Measurements from ENCODE around the gene ZNF296.

DNA sequence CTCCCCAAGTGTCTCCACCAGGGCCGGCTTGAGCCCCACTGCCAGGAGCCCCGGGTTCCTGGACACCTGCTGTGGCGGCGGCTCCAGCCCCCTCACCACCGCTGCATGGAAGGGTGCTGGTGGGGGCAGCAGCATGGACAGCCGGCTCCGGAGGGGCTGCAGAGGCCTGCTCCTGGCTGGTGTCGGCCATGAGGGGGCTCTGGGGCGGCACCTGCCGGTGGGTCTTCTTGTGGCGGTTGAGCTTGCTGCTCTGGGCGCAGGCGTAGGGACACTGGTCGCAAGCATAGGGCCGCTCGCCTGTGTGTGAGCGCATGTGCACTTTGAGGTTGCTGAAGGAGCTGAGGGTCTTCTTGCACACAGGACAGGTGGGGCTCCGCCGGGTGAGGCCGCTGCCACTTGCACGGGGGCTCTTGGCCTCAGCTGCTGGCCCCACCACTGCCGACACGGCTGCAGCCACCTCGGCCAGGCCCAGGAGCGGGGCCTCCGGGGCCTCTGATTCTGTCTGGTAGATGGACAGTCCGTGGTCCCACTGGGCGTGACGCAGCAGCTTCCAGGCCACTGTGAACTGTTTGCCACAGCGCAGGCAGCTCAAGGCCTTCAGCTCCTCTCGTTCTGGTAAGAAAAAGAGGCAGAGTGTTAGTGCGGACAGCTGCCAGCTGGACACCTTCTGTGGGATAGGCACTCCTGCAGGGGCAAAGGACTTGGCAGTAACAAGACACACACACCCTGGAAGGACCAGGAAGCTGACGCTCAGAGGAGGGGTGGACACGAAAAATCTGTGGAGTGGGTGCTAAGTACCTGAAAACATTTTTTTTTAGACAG is 4.1 kb downstream of the ZNF296 start:
- TF ChIP-seq, protein P1, sequence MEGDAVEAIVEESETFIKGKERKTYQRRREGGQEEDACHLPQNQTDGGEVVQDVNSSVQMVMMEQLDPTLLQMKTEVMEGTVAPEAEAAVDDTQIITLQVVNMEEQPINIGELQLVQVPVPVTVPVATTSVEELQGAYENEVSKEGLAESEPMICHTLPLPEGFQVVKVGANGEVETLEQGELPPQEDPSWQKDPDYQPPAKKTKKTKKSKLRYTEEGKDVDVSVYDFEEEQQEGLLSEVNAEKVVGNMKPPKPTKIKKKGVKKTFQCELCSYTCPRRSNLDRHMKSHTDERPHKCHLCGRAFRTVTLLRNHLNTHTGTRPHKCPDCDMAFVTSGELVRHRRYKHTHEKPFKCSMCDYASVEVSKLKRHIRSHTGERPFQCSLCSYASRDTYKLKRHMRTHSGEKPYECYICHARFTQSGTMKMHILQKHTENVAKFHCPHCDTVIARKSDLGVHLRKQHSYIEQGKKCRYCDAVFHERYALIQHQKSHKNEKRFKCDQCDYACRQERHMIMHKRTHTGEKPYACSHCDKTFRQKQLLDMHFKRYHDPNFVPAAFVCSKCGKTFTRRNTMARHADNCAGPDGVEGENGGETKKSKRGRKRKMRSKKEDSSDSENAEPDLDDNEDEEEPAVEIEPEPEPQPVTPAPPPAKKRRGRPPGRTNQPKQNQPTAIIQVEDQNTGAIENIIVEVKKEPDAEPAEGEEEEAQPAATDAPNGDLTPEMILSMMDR (optimal IDR thresholded peaks at IDR 0.05 in 1 of 3, IDR thresholded peaks at IDR 0.05 in 1 of 3, conservative IDR thresholded peaks at IDR 0.05 in 1 of 3; ENCODE audit: extremely low read depth in 1 of 3, insufficient read depth in 2 of 3, low read length in 3 of 3) = no peak
- no peak for TF ChIP-seq EZH2 (IDR thresholded peaks at IDR 0.05; ENCODE audit: low read length)

All from keratinocyte (primary cell).